Measurements from ENCODE around the gene PKNOX2. TPM values are rescaled to one million over a fixed set of nuclear protein-coding genes. Genes with fewer than 3 reads are reported as not detected.

PKNOX2 gene
- total RNA-seq, 1 experiment from 2014 or later, result 3.7 TPM

- ATAC-seq, result no peak
- Mint-ChIP-seq H3K27me3 (ENCODE audit: low read depth) (peaks cover 1% of the 10 kb centered on the region; the same call in 1 of the 2 replicates), H3K4me1 (peaks cover 40% of the 10 kb centered on the region), H3K36me3 (no peaks in the 10 kb centered on the region), H3K4me3 (no peak overlapping the region), H3K27ac (no peak overlapping the region; the same call in 1 of the 2 replicates), H3K9me3 (no peaks in the 10 kb centered on the region)
- DNase-seq (ENCODE audit: low spot score), result no peak
- ChIA-PET POLR2A (interaction anchor here (1.3 kb wide), 1 partner anchor 58 kb away, joined by 4 read pairs; no protein-coding TSS in a partner anchor), CTCF (interaction anchor here (1.1 to 2.3 kb wide), 6 partner anchors 21 to 138 kb away, joined by 3 to 9 read pairs (median 6); no protein-coding TSS in a partner anchor)
- TF ChIP-seq ATF2 (CRISPR knock-in tag; IDR thresholded peaks at IDR 0.05; ENCODE audit: borderline replicate concordance, low read depth) (no peak), IRF2 (CRISPR knock-in tag; IDR thresholded peaks at IDR 0.05; ENCODE audit: borderline replicate concordance, low read depth) (no peak), HMGA2 (CRISPR knock-in tag; IDR thresholded peaks at IDR 0.05) (no peak), CBFB (CRISPR knock-in tag; IDR thresholded peaks at IDR 0.05; ENCODE audit: low read depth) (no peak)
- TF ChIP-seq, protein P1, sequence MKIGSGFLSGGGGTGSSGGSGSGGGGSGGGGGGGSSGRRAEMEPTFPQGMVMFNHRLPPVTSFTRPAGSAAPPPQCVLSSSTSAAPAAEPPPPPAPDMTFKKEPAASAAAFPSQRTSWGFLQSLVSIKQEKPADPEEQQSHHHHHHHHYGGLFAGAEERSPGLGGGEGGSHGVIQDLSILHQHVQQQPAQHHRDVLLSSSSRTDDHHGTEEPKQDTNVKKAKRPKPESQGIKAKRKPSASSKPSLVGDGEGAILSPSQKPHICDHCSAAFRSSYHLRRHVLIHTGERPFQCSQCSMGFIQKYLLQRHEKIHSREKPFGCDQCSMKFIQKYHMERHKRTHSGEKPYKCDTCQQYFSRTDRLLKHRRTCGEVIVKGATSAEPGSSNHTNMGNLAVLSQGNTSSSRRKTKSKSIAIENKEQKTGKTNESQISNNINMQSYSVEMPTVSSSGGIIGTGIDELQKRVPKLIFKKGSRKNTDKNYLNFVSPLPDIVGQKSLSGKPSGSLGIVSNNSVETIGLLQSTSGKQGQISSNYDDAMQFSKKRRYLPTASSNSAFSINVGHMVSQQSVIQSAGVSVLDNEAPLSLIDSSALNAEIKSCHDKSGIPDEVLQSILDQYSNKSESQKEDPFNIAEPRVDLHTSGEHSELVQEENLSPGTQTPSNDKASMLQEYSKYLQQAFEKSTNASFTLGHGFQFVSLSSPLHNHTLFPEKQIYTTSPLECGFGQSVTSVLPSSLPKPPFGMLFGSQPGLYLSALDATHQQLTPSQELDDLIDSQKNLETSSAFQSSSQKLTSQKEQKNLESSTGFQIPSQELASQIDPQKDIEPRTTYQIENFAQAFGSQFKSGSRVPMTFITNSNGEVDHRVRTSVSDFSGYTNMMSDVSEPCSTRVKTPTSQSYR (CRISPR knock-in tag; IDR thresholded peaks at IDR 0.05), result no peak
Measured at GRCh38 chr11:125218336-125218735, 53.8 kb downstream of the PKNOX2 start.

- CTCF ChIA-PET, result no interaction called here
- no peaks in the 10 kb centered on the region for H3K9me3 Mint-ChIP-seq
- no peak for DNase-seq (ENCODE audit: low spot score)
- peaks cover 6% of the 10 kb centered on the region; the same call in 1 of the 2 replicates for H3K27me3 Mint-ChIP-seq (ENCODE audit: low read depth)
- no peaks in the 10 kb centered on the region for H3K36me3 Mint-ChIP-seq
- H3K4me3 Mint-ChIP-seq, result no peak overlapping the region
- peaks cover 46% of the 10 kb centered on the region for H3K4me1 Mint-ChIP-seq
- H3K27ac Mint-ChIP-seq, result no peak overlapping the region
- TF ChIP-seq, protein P2, sequence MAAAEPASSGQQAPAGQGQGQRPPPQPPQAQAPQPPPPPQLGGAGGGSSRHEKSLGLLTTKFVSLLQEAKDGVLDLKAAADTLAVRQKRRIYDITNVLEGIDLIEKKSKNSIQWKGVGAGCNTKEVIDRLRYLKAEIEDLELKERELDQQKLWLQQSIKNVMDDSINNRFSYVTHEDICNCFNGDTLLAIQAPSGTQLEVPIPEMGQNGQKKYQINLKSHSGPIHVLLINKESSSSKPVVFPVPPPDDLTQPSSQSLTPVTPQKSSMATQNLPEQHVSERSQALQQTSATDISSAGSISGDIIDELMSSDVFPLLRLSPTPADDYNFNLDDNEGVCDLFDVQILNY (CRISPR knock-in tag; IDR thresholded peaks at IDR 0.05), result no peak
- TF ChIP-seq ZNF138 (CRISPR knock-in tag; conservative IDR thresholded peaks at IDR 0.05) (no peak), CREB1 (CRISPR knock-in tag; IDR thresholded peaks at IDR 0.05) (no peak), NR3C1 (CRISPR knock-in tag; conservative IDR thresholded peaks at IDR 0.05; ENCODE audit: low read depth) (no peak), KAT7 (CRISPR knock-in tag; IDR thresholded peaks at IDR 0.05; ENCODE audit: borderline replicate concordance) (no peak), ZNF423 (CRISPR knock-in tag; IDR thresholded peaks at IDR 0.05) (no peak)
- TF ChIP-seq, protein P3, sequence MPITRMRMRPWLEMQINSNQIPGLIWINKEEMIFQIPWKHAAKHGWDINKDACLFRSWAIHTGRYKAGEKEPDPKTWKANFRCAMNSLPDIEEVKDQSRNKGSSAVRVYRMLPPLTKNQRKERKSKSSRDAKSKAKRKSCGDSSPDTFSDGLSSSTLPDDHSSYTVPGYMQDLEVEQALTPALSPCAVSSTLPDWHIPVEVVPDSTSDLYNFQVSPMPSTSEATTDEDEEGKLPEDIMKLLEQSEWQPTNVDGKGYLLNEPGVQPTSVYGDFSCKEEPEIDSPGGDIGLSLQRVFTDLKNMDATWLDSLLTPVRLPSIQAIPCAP (CRISPR knock-in tag; IDR thresholded peaks at IDR 0.05), result no peak
- TF ChIP-seq, protein P4, sequence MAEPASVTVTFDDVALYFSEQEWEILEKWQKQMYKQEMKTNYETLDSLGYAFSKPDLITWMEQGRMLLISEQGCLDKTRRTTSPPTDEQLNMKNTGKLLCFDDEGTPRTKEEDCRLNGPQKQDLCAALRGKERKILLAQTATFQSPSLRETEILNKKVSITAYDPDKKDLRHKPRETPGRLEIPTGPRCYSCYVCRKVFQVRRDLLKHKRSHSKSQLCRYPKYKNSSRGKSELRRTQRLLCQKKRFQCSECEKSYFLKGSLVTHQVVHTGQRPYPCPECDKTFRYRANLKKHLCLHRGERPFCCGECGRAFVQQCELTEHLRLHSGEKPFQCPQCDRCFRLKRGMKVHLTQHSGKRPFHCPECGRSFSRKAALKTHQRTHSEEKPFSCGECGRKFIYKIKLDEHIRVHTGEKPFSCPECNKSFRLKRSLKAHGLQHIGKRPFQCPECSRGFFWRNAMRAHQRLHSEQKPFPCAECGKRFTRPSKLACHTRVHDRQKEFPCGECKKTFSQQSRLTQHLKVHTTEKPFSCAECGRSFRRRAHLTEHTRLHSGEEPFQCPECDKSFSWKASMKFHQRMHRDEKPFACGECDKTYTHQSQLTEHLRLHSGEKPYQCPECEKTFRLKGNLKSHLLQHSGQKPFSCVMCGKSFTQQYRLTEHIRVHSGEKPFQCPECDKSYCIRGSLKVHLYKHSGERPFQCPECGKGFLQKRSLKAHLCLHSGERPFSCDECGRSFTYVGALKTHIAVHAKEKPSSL (CRISPR knock-in tag; conservative IDR thresholded peaks at IDR 0.05), result no peak
- TF ChIP-seq, protein P5, sequence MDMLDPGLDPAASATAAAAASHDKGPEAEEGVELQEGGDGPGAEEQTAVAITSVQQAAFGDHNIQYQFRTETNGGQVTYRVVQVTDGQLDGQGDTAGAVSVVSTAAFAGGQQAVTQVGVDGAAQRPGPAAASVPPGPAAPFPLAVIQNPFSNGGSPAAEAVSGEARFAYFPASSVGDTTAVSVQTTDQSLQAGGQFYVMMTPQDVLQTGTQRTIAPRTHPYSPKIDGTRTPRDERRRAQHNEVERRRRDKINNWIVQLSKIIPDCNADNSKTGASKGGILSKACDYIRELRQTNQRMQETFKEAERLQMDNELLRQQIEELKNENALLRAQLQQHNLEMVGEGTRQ (CRISPR knock-in tag; IDR thresholded peaks at IDR 0.05), result no peak
- ATAC-seq, result no peak
- POLR2A ChIA-PET, result no interaction called here
Measured at GRCh38 chr11:125221461-125221860, 56.9 kb downstream of the PKNOX2 start.

Measured in WTC11 (cell line).